Measurements from ENCODE around the gene PLA2G5.

PLA2G5 gene

DNA sequence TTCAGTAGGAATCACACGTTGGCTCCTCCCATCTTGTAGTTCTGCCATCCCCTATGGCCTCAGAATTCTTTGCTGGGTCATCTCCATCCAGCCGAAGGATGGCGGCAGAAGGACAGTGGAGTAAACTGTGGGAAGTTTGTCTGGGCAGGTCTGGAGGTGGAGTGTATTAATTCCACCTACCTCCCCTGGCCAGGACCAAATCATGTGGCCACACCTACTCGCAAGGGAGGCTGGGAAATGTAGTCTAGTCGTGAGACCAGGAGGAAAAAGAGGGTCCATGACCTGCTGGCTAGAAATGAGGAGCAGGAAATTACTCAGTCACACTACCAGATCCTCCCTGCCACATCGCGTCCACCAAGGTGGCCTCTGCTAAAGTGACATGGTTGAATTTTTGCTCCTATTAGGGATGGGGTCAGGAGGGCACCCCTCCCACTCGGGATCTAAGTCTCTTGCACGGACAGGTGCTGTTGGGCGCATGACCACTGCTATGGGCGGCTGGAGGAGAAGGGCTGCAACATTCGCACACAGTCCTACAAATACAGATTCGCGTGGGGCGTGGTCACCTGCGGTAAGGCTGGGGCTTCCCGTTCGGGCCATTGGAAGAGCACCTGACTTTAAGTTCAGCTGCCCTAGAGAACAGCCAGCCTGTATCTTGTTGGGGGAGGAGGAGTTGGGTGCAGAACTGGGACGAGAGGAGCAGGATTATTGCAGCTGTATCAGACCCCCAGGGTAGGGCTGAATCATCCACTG is 19.5 kb downstream of the PLA2G5 start:
- peaks cover 9% of the 10 kb centered on the region for H3K4me1 Mint-ChIP-seq (ENCODE audit: low read depth)
- H3K36me3 Mint-ChIP-seq (ENCODE audit: low read depth): no peaks in the 10 kb centered on the region
- no peak overlapping the region for H3K27ac Mint-ChIP-seq
- intact Hi-C loops (cut with micrococcal nuclease): no loop called here
- H3K9me3 Mint-ChIP-seq: no peaks in the 10 kb centered on the region
- peaks cover 52% of the 10 kb centered on the region for H3K27me3 Mint-ChIP-seq
- H3K4me3 Mint-ChIP-seq: no peak overlapping the region

DNA sequence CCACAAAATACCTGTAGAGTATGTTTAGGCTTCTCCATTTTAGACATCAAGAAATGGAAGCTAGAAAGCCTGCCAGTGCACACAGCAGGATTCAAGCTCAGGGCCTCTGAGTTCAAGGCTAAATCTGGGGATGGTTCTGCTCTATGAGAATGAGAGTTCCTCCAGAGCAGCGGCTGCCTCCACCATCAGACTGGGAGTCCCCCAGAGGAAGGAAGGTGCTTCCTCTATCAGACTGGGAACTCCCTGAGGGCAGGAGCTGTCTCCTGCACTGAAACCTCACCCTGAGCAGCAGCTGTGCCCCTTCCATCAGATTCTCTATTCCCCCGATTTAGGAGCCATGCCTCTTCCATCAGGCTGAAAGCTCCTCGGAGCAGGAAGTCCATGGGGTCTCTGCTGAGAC is 20.1 kb downstream of the PLA2G5 start:
- no peak overlapping the region for H3K4me3 Mint-ChIP-seq
- intact Hi-C loops (cut with micrococcal nuclease): no loop called here
- H3K4me1 Mint-ChIP-seq (ENCODE audit: low read depth): peaks cover 10% of the 10 kb centered on the region
- H3K36me3 Mint-ChIP-seq (ENCODE audit: low read depth): no peaks in the 10 kb centered on the region
- H3K27ac Mint-ChIP-seq: no peak overlapping the region
- no peaks in the 10 kb centered on the region for H3K9me3 Mint-ChIP-seq
- H3K27me3 Mint-ChIP-seq: peaks cover 53% of the 10 kb centered on the region

DNA sequence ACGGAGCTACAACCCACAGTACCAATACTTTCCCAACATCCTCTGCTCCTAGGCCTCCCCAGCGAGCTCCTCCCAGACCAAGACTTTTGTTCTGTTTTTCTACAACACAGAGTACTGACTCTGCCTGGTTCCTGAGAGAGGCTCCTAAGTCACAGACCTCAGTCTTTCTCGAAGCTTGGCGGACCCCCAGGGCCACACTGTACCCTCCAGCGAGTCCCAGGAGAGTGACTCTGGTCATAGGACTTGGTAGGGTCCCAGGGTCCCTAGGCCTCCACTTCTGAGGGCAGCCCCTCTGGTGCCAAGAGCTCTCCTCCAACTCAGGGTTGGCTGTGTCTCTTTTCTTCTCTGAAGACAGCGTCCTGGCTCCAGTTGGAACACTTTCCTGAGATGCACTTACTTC is 20.6 kb downstream of the PLA2G5 start:
- H3K27me3 Mint-ChIP-seq: peaks cover 53% of the 10 kb centered on the region
- H3K4me3 Mint-ChIP-seq: no peak overlapping the region
- H3K9me3 Mint-ChIP-seq: no peaks in the 10 kb centered on the region

DNA sequence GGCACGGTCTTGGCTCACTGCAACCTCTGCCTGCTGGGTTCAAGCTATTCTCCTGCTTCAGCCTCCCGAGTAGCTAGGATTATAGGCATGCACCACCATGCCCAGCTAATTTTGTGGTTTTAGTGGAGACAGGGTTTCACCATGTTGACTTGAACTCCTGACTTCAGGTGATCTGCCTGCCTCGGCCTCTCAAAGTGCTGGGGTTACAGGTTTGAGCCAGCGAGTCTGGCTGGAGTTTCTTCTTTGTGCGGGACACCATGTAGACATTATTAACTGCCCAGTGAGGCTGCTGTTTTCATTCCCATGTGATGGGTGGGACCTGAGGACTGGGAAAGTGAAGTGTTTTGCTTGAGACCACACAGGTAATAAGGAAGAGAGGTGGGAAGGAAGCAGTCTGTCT is 23.3 kb downstream of the PLA2G5 start:
- no peaks in the 10 kb centered on the region for H3K36me3 Mint-ChIP-seq (ENCODE audit: low read depth)
- peaks cover 58% of the 10 kb centered on the region for H3K27me3 Mint-ChIP-seq
- peaks cover 19% of the 10 kb centered on the region for H3K4me1 Mint-ChIP-seq (ENCODE audit: low read depth)
- intact Hi-C loops (cut with micrococcal nuclease): no loop called here
- no peak overlapping the region for H3K4me3 Mint-ChIP-seq
- no peaks in the 10 kb centered on the region for H3K9me3 Mint-ChIP-seq
- H3K27ac Mint-ChIP-seq: no peak overlapping the region

More for the DNA sequence above, 20.6 kb downstream of the PLA2G5 start:
- Mint-ChIP-seq H3K27ac (no peak overlapping the region), H3K4me1 (ENCODE audit: low read depth) (peaks cover 10% of the 10 kb centered on the region), H3K36me3 (ENCODE audit: low read depth) (no peaks in the 10 kb centered on the region)
- intact Hi-C loops (cut with micrococcal nuclease): no loop called here

DNA sequence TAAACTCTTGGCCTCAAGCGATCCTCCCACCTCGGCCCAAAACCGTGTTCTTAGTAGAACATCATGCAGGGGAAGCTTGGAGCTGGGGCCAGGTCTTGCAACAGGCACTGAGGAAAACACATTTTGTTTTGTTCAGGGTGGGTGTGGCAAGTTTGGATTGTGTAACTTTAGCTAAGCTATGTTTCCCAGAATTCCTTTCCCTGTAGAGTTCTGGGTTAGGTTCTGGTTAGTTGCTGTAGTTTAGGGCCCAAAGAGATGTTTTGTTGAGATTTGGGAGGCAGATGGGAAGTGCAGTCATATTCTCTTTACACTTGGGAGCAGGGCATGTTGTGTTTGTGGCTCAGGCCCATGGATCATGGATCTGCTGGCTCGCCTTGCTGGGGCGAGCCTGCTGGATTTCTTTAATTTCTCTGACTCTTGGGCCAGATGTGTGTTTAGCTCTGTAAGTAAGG is 24.0 kb downstream of the PLA2G5 start:
- no peaks in the 10 kb centered on the region for H3K36me3 Mint-ChIP-seq (ENCODE audit: low read depth)
- no peak overlapping the region for H3K27ac Mint-ChIP-seq
- peaks cover 26% of the 10 kb centered on the region for H3K4me1 Mint-ChIP-seq (ENCODE audit: low read depth)
- no peak overlapping the region for H3K4me3 Mint-ChIP-seq
- H3K9me3 Mint-ChIP-seq: no peaks in the 10 kb centered on the region
- peaks cover 63% of the 10 kb centered on the region for H3K27me3 Mint-ChIP-seq
- intact Hi-C loops (cut with micrococcal nuclease): no loop called here

DNA sequence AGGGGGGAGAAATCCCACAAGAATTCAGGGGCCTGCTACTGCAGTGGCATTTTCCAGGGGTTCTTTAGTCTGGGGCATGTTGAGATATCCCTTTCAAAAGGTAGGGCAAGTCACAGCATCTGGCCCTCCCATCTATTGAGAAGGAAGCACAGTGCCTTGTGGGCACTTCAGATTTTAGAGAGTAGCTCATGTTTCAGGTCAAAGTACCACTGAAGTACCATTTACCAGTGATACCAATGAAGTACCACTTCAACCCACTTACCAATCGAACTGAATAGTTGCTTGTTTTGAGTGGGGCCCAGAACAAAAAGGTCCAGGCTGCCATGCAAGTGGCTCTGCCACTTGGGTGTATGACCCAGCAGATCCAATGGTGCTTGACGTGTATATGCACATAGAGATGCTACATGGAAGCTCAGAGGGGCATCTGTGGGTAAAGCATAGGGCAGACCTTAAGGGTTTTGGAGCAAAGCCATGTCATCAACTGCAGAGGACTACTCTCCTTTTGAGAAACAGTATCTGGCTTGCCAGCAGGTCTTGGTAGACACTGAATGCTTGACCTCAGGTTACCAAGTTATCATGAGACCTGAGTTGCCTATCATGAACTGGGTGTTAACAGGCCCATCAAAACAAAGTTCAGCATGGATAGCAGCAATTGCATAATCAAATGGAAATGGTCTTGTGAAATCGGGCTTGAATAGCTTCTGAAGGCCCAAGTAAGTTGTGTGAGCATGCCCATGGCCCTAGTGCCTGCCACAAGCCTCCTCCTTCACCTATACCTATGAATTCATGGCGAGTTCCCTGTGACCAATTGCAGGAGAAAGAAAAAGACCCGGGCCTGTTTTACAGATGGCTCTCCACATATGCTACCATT is 25.8 kb downstream of the PLA2G5 start:
- intact Hi-C loops (cut with micrococcal nuclease): no loop called here
- Mint-ChIP-seq H3K9me3 (no peaks in the 10 kb centered on the region), H3K27ac (no peak overlapping the region), H3K4me1 (ENCODE audit: low read depth) (peaks cover 26% of the 10 kb centered on the region), H3K4me3 (no peak overlapping the region), H3K36me3 (ENCODE audit: low read depth) (no peaks in the 10 kb centered on the region), H3K27me3 (peaks cover 58% of the 10 kb centered on the region)

DNA sequence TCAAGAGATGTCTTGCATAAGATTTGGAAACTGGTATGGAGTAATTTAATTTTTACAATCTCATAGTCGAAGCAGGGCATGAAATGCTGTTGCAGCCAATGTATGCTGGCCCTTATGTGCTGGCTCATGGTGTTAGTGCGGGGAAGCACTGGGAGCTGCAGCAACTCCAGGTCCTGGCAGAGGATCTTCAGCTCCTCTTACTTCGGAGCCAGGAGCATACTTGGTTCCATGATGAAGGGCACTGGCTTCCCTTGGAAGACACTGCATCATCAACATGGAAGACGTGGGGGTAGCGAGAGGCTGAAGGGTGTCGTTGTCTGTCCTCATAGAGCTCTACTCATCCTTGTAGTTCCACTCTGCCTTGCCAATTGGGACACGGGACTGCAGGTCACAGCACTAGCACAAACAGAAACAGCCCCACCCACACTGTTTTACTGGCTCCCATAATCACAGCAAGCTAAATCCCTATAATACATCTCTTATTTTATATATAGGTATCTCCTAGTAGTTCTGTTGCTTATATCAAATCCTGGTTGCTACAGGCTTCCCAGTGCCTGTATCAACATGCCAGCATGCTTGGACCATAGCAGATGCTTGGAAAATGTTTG is 26.9 kb downstream of the PLA2G5 start:
- Mint-ChIP-seq H3K27ac (no peak overlapping the region), H3K4me3 (no peak overlapping the region), H3K9me3 (no peaks in the 10 kb centered on the region), H3K36me3 (ENCODE audit: low read depth) (no peaks in the 10 kb centered on the region), H3K4me1 (ENCODE audit: low read depth) (peaks cover 26% of the 10 kb centered on the region), H3K27me3 (peaks cover 62% of the 10 kb centered on the region)
- intact Hi-C loops (cut with micrococcal nuclease): no loop called here

DNA sequence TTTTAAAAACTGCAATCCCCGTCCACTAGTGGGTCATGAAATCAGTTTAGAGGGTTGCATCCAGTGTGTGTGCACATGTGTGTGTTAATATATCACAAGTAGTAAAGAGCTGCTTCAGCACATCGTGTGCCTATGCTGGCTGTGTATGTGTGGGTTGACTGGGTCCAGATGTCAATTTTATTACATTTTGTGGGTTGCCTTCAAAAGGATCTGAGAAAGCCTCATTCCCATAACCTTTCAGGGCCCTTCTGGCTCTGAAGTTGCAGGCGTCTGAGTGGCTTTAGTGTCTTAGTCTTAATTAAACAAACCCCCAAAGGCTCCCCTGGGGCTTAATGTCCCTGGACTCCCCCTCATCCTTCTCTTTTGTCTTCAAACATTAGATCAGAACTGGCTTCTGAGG is 29.5 kb downstream of the PLA2G5 start:
- Mint-ChIP-seq H3K4me3 (no peak overlapping the region), H3K36me3 (ENCODE audit: low read depth) (no peaks in the 10 kb centered on the region), H3K4me1 (ENCODE audit: low read depth) (peaks cover 17% of the 10 kb centered on the region), H3K27me3 (peaks cover 56% of the 10 kb centered on the region), H3K9me3 (no peaks in the 10 kb centered on the region), H3K27ac (no peak overlapping the region)
- intact Hi-C loops (cut with micrococcal nuclease): no loop called here

DNA sequence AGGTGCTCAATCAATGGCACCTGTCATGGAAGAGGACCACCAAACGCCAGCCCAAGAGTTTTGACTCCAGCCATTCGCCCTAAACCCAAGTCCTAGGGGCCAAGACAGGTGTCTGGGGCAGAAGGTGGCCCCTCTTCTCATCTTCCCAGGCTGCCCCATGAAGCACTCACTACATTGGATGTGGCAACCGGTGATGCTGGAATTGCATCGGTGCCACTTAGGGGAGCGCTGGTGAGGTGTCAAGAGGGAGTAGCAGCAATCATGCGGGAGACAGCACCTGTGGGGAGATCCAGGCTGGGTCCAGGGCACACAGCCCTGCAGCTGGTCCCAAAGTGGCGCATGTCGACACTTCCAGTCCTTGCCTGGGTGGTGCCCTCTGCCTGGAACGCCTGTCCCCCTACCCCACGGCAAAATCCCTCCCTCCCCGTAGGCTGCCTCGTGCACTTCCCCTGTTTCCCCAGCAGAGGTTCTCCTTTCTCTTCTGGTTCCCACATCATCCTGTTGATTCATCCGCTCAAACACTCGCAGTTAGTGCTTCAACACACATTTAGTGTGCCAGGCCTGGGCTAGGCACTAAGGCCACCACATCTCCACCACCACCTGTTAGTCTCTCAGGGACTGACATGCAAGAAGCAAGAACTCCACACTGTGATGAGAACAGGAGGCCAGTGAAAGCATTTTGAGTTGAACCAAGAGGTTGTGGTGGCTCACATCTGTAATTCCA is 30.8 kb downstream of the PLA2G5 start:
- H3K9me3 Mint-ChIP-seq: no peaks in the 10 kb centered on the region
- no peaks in the 10 kb centered on the region for H3K36me3 Mint-ChIP-seq (ENCODE audit: low read depth)
- peaks cover 58% of the 10 kb centered on the region for H3K27me3 Mint-ChIP-seq
- peaks cover 16% of the 10 kb centered on the region for H3K4me1 Mint-ChIP-seq (ENCODE audit: low read depth)
- intact Hi-C loops (cut with micrococcal nuclease): loop anchor here (1.0 to 5.0 kb wide), 3 partner anchors 52 to 183 kb away; no protein-coding TSS in a partner anchor
- no peak overlapping the region for H3K4me3 Mint-ChIP-seq
- H3K27ac Mint-ChIP-seq: no peak overlapping the region

DNA sequence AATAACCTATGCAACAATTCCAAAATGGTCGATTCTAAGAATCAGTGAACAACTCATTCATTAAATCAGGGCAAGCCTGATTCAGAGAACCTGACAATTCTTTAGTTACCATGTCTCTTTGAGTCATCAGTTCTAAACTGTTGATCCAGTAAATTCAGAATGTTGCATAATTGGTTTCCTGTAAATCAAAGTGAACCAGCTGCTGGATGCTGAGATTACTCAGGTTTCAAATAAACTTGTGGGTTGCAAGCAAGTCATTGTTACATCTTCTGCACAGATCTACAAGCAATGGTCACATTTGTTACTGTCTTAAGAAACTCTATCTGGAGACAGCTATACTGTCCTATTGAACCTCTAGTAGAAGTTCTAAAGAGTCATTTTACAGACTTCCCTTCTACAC is 32.9 kb downstream of the PLA2G5 start:
- intact Hi-C loops (cut with micrococcal nuclease): loop anchor here (5.0 kb wide), 1 partner anchor 186 kb away; no protein-coding TSS in a partner anchor
- Mint-ChIP-seq H3K36me3 (ENCODE audit: low read depth) (no peaks in the 10 kb centered on the region), H3K4me3 (no peak overlapping the region)

DNA sequence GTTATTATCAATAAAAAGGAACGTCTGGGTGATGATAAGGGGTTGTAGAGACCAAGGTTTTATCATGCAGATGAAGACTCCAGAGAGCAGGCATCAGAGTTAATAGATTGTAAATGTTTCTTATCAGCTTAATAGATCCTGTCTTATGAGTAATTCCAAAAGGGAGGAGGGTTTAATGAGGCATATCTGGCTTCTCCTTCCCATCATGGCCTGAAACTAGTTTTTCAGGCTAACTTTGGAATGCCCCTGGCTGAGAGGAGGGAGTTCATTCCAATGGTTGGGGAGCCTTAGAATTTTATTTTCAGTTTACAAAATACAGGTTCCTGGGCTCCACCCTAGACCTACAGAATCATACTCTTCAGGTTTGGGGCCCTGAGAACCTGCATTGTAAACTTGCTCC is 35.9 kb downstream of the PLA2G5 start:
- Mint-ChIP-seq H3K27me3 (peaks cover 62% of the 10 kb centered on the region), H3K4me3 (no peak overlapping the region), H3K4me1 (ENCODE audit: low read depth) (no peaks in the 10 kb centered on the region), H3K9me3 (no peaks in the 10 kb centered on the region), H3K36me3 (ENCODE audit: low read depth) (no peaks in the 10 kb centered on the region), H3K27ac (no peak overlapping the region)
- intact Hi-C loops (cut with micrococcal nuclease): no loop called here

More for the DNA sequence above, 32.9 kb downstream of the PLA2G5 start:
- Mint-ChIP-seq H3K27me3 (peaks cover 62% of the 10 kb centered on the region), H3K4me1 (ENCODE audit: low read depth) (peaks cover 11% of the 10 kb centered on the region), H3K27ac (no peak overlapping the region), H3K9me3 (no peaks in the 10 kb centered on the region)

DNA sequence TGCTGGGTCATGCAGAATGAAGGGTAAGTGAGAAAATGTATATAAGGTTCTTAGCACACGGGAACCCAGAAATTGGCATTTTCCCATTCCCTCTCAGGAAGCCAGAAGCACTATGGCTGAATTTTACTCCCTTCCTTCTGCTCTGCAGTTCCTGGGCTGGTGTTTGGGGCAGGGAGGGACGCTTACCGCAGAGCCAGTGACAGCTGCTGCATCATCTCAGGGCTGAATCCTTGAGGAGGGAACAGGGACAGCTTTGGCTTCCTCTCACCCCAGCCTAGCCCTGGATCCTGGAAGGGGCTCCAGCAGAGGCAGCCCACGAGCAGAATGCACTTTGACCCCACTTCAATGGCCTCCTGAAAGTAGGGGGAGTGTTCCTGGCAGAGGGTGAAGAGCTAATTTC is 37.4 kb downstream of the PLA2G5 start:
- Mint-ChIP-seq H3K36me3 (ENCODE audit: low read depth) (no peaks in the 10 kb centered on the region), H3K4me3 (no peak overlapping the region), H3K27me3 (peaks cover 51% of the 10 kb centered on the region), H3K27ac (no peak overlapping the region), H3K4me1 (ENCODE audit: low read depth) (no peaks in the 10 kb centered on the region), H3K9me3 (no peaks in the 10 kb centered on the region)
- intact Hi-C loops (cut with micrococcal nuclease): no loop called here

DNA sequence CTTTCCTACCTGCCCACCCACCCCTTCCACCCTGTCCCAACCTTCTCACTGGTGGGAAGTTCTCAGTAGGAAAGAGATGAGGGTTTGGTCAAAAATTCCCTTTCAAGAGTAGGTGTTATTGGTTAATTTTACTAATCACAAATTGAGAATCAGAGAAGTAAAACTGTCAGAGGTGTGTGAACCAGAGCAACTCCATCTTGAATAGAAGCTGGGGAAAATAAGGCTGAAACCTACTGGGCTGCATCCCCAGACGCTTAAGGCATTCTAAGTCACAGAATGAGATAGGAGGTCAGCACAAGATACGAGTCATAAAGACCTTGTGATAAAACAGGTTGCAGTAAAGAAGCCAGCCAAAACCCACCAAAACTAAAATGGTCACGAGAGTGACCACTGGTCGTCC is 37.8 kb downstream of the PLA2G5 start:
- intact Hi-C loops (cut with micrococcal nuclease): no loop called here
- H3K4me1 Mint-ChIP-seq (ENCODE audit: low read depth): no peaks in the 10 kb centered on the region

More for the DNA sequence above, 37.8 kb downstream of the PLA2G5 start:
- Mint-ChIP-seq H3K27me3 (peaks cover 50% of the 10 kb centered on the region), H3K36me3 (ENCODE audit: low read depth) (no peaks in the 10 kb centered on the region), H3K27ac (no peak overlapping the region), H3K4me3 (no peak overlapping the region), H3K9me3 (no peaks in the 10 kb centered on the region)

All from dendritic cell treated with granulocyte-macrophage colony-stimulating factor and Interleukin-4, amounts not matched to agents 40 ng/mL and 50 ng/mL, for 4 days (primary cell).